Thyroid gland (tissue), 4 donors: ENCODE measurements around the gene MRPL2.

Source experiments
- POLR2A ChIP-seq, 2 donors: fragments of 450-650 bp; IDR thresholded peaks; one replicate each; pipeline ENCODE4 v1.6.1; 2017; ENCODE audit warnings: antibody characterized with exemption in 2 of 2, mild to moderate bottlenecking in 2 of 2, moderate library complexity in 1 of 2
- TF ChIP-seq, protein P1 (sequence below), 6 experiments: fragments of 200-600 bp in 3 of 6; fragments of 450-650 bp in 3 of 6; sonication (generic) in 3 of 6; IDR thresholded peaks; one replicate each; pipeline ENCODE4 v1.5.1; 2016 to 2019; ENCODE audit warnings: antibody characterized with exemption in 6 of 6, mild to moderate bottlenecking in 2 of 6, inconsistent platforms in 1 of 6, moderate library complexity in 1 of 6

DNA sequence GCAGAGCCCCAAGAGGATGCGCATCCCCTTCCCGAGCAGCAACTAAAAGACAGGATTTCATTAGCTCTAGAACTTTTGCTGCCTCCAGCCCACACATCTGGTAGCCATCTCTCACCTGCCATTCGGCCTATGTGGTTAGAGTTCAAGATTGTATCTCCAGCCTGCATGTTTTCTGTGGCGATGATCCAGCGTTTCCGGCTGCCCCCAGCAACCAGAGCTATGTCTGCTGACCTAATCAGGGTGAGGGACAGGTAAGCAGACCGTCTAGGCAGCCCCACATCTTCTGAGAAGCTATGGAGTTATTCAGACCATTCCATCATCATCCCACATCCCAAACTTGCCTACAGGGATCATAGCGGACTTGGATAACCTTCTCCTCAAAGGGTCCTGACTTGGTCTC, 3.3 kb downstream of the MRPL2 start:
- TF ChIP-seq, protein P1, sequence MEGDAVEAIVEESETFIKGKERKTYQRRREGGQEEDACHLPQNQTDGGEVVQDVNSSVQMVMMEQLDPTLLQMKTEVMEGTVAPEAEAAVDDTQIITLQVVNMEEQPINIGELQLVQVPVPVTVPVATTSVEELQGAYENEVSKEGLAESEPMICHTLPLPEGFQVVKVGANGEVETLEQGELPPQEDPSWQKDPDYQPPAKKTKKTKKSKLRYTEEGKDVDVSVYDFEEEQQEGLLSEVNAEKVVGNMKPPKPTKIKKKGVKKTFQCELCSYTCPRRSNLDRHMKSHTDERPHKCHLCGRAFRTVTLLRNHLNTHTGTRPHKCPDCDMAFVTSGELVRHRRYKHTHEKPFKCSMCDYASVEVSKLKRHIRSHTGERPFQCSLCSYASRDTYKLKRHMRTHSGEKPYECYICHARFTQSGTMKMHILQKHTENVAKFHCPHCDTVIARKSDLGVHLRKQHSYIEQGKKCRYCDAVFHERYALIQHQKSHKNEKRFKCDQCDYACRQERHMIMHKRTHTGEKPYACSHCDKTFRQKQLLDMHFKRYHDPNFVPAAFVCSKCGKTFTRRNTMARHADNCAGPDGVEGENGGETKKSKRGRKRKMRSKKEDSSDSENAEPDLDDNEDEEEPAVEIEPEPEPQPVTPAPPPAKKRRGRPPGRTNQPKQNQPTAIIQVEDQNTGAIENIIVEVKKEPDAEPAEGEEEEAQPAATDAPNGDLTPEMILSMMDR (IDR thresholded peaks at IDR 0.05) = no peak
- no peak for TF ChIP-seq POLR2A (IDR thresholded peaks at IDR 0.05)
